ENCODE measurements around the gene LGR4.

Gene LGR4

DNA sequence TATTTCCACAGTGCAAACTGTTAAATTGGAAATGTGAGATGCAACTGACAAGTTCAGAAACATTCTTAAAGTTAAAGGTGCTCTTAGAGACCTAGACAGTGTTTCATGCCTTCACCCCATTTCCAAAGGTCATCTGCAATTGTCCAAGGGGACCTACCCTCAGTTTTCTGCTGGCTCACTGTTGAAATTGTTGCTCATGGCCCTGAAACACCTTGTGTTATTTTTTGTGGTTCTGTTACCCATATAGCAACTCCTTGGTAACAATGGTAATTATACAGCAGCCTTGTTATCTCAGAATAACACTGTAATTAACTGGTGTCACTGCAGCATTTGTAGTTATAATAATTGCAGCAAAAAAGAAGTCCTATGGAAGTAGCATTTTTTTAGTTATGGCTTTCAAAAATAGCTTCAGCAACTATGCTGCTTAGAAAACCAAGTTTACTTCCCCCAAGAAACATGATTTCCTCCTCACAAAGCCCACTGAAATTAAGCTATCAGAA, 60.3 kb downstream of the LGR4 start:
- intact Hi-C loops (cut with DNase I; ENCODE audit: low total_unique reads) = no loop called here
- TF ChIP-seq, protein P1, sequence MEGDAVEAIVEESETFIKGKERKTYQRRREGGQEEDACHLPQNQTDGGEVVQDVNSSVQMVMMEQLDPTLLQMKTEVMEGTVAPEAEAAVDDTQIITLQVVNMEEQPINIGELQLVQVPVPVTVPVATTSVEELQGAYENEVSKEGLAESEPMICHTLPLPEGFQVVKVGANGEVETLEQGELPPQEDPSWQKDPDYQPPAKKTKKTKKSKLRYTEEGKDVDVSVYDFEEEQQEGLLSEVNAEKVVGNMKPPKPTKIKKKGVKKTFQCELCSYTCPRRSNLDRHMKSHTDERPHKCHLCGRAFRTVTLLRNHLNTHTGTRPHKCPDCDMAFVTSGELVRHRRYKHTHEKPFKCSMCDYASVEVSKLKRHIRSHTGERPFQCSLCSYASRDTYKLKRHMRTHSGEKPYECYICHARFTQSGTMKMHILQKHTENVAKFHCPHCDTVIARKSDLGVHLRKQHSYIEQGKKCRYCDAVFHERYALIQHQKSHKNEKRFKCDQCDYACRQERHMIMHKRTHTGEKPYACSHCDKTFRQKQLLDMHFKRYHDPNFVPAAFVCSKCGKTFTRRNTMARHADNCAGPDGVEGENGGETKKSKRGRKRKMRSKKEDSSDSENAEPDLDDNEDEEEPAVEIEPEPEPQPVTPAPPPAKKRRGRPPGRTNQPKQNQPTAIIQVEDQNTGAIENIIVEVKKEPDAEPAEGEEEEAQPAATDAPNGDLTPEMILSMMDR (IDR thresholded peaks at IDR 0.05) = no peak
- peaks cover 0 to 4% (median 0%) of the 10 kb centered on the region in 3 donors for H3K36me3 ChIP-seq
- no peak overlapping the region for H3K27ac ChIP-seq
- no peaks in the 10 kb centered on the region for H3K9me3 ChIP-seq
- H3K4me1 ChIP-seq = peaks cover 0 to 19% (median 6%) of the 10 kb centered on the region in 4 donors
- no peak for DNase-seq
- no peak overlapping the region for H3K4me3 ChIP-seq
- no peaks in the 10 kb centered on the region for H3K27me3 ChIP-seq

DNA sequence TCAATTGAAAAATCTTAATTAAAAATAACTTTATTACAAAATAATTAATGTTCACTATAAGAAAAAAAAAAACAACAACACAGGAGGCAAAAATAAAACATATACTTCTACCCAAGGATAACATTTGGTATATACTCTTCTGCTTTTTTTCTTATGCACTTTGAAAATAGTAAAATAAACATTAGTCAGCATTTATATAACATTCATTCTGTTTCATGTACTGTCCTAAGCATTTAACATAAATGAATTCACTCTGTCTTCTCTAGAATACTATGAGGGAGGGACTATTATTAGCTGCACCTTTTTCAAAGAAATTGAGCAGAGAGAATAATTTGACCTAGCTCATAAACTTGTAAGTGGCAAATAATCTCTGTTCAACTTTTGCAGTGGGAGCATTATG, 61.3 kb downstream of the LGR4 start:
- Histone ChIP-seq H3K27ac (no peak overlapping the region), H3K4me3 (no peak overlapping the region), H3K27me3 (no peaks in the 10 kb centered on the region), H3K36me3 (peaks cover 0 to 4% (median 0%) of the 10 kb centered on the region in 3 donors), H3K9me3 (no peaks in the 10 kb centered on the region), H3K4me1 (peaks cover 0 to 28% (median 10%) of the 10 kb centered on the region in 4 donors)
- TF ChIP-seq, protein P1 (IDR thresholded peaks at IDR 0.05) = no peak
- DNase-seq = no peak
- intact Hi-C loops (cut with DNase I; ENCODE audit: low total_unique reads) = no loop called here

DNA sequence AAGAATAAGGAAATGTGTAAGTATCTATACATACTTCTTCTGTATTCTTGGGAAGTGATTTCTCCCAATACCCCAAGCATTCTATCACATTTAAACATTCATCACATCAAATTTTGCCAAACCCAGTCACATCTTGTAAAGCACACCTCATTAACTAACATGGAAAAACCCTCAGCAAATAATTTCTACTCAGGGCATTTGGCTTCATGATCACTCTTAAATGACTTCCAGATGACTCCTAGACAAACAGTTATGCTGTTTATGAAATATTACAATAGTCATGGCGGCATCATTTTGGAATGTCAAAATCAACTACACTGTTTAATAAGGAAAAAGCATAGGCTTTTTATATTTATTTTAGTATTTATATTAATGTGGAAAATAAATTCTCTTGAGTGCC, 62.3 kb downstream of the LGR4 start:
- TF ChIP-seq, protein P1 (IDR thresholded peaks at IDR 0.05) = no peak
- Histone ChIP-seq H3K4me3 (no peak overlapping the region), H3K36me3 (peaks cover 0 to 4% (median 0%) of the 10 kb centered on the region in 3 donors), H3K27ac (no peak overlapping the region), H3K4me1 (peaks cover 0 to 39% (median 19%) of the 10 kb centered on the region in 4 donors), H3K9me3 (no peaks in the 10 kb centered on the region), H3K27me3 (no peaks in the 10 kb centered on the region)
- no peak for DNase-seq
- intact Hi-C loops (cut with DNase I; ENCODE audit: low total_unique reads) = no loop called here

DNA sequence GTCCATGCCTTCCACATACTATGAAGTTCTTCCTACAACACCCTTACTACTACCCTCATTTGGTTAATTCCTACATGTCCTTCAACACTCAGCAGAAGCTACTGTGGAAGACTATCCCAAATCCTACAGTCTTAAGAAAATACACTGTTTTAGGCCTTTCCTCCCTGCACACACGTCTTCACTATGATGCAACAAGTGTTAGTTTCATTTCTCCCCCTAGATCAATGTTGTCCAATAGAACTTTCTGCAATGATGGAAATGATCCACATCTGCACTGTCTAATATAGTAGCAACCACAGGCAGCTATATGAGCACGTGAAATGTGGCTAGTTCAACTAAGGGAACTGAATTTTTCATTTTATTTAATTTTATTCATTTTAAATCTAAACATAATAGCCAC, 62.8 kb downstream of the LGR4 start:
- Histone ChIP-seq H3K27me3 (no peaks in the 10 kb centered on the region), H3K9me3 (no peaks in the 10 kb centered on the region), H3K27ac (no peak overlapping the region), H3K4me1 (peaks cover 0 to 44% (median 22%) of the 10 kb centered on the region in 4 donors), H3K4me3 (no peak overlapping the region), H3K36me3 (peaks cover 0 to 4% (median 0%) of the 10 kb centered on the region in 3 donors)
- intact Hi-C loops (cut with DNase I; ENCODE audit: low total_unique reads) = loop anchor here (10.0 kb wide), 1 partner anchor 65 kb away; the partner anchor contains the start of gene LGR4
- DNase-seq = no peak
- TF ChIP-seq, protein P1 (IDR thresholded peaks at IDR 0.05) = no peak

DNA sequence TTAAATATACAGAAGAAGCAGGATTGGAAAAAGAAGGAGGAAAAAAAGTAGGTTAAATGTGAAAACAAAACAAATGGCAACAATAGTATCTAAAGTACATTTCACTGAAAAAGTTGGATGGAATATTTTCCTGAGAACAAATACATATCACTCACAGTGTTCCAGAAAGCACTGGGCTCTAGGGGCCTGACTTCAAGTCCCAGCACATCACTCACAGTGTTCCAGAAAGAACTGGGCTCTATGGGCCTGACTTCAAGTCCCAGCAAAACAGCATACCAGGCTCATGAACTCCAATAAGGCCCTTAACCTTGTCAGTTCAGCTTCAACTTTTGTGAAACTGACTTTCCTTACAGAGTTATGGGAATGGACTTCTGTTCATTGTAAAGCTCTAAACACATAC, 63.5 kb downstream of the LGR4 start:
- H3K4me3 ChIP-seq = no peak overlapping the region
- no peaks in the 10 kb centered on the region for H3K27me3 ChIP-seq
- H3K36me3 ChIP-seq = peaks cover 0 to 4% (median 0%) of the 10 kb centered on the region in 3 donors
- intact Hi-C loops (cut with DNase I; ENCODE audit: low total_unique reads) = loop anchor here (10.0 kb wide), 1 partner anchor 66 kb away; the partner anchor contains the start of gene LGR4
- H3K9me3 ChIP-seq = no peaks in the 10 kb centered on the region
- peak in 1 of 2 donors; percentile 23 for DNase-seq
- H3K27ac ChIP-seq = peak overlapping the region; percentile 24 to 42
- peaks cover 0 to 51% (median 28%) of the 10 kb centered on the region in 4 donors for H3K4me1 ChIP-seq
- TF ChIP-seq, protein P1 (IDR thresholded peaks at IDR 0.05) = no peak
